Loucy (cell line): ENCODE data around the gene MYMK.

Source experiments
- H2AFZ ChIP-seq: fragments of 200-600 bp; sonication (generic); 2 replicates; pipeline ENCODE4 v1.6.0; 2016; ENCODE audit warnings: antibody characterized with exemption, mild to moderate bottlenecking, low read length, moderate library complexity
- H3F3A ChIP-seq: fragments of 200-600 bp; 2 replicates; pipeline ENCODE4 v1.6.0; 2016; ENCODE audit warnings: antibody characterized with exemption, low read depth, mild to moderate bottlenecking
- H3K27me3 ChIP-seq: fragments of 200-600 bp; sonication (generic); 2 replicates; pipeline ENCODE4 v1.6.1; 2014; ENCODE audit warnings: low read length, mild to moderate bottlenecking; ENCODE audit not compliant: insufficient read depth, poor library complexity, severe bottlenecking
- H3K36me3 ChIP-seq: fragments of 200-600 bp; sonication (generic); 2 replicates; pipeline ENCODE4 v1.6.1; 2016; ENCODE audit warnings: low read length; ENCODE audit not compliant: insufficient read depth
- H3K4me1 ChIP-seq: fragments of 200-600 bp; sonication (generic); 2 replicates; pipeline ENCODE4 v1.5.1; 2014; ENCODE audit warnings: low read length, mild to moderate bottlenecking; ENCODE audit not compliant: insufficient read depth, poor library complexity, severe bottlenecking
- H3K4me2 ChIP-seq: fragments of 200-600 bp; sonication (generic); 2 replicates; pipeline ENCODE4 v1.6.0; 2014; ENCODE audit warnings: antibody characterized with exemption, low read length, low read depth, mild to moderate bottlenecking; ENCODE audit not compliant: poor library complexity, severe bottlenecking
- H3K4me3 ChIP-seq: fragments of 200-600 bp; sonication (generic); 2 replicates; pipeline ENCODE4 v1.5.1; 2014; ENCODE audit warnings: low read length, mild to moderate bottlenecking, mixed read lengths; ENCODE audit not compliant: poor library complexity, severe bottlenecking
- H3K79me2 ChIP-seq: fragments of 200-600 bp; sonication (generic); 2 replicates; pipeline ENCODE4 v1.6.1; 2014; ENCODE audit warnings: low read length; ENCODE audit not compliant: insufficient read depth
- H3K9ac ChIP-seq: fragments of 200-600 bp; sonication (generic); 2 replicates; pipeline ENCODE4 v1.6.0; 2014; ENCODE audit warnings: mild to moderate bottlenecking, low read depth, low read length, moderate library complexity; ENCODE audit not compliant: poor library complexity, severe bottlenecking
- H3K9me2 ChIP-seq: fragments of 200-600 bp; sonication (generic); replicated peaks from 2 replicates; pipeline ENCODE4 v1.6.1; 2016; ENCODE audit warnings: low read depth, low read length, mixed read lengths
- H3K9me3 ChIP-seq: fragments of 200-600 bp; sonication (generic); 2 replicates; pipeline ENCODE4 v1.6.1; 2014; ENCODE audit warnings: mild to moderate bottlenecking, antibody characterized with exemption, low read length, low read depth; ENCODE audit not compliant: insufficient read depth
- H4K20me1 ChIP-seq: fragments of 200-600 bp; sonication (generic); 2 replicates; pipeline ENCODE4 v1.6.0; 2014; ENCODE audit warnings: antibody characterized with exemption, low read length, mild to moderate bottlenecking; ENCODE audit not compliant: insufficient read depth, poor library complexity, severe bottlenecking
- EZH2phosphoT487 ChIP-seq: fragments of 200-600 bp; IDR thresholded peaks from 2 replicates; pipeline ENCODE4 v1.6.1; 2018; ENCODE audit warnings: antibody characterized with exemption, mild to moderate bottlenecking, moderate library complexity, borderline replicate concordance
- TF ChIP-seq, protein P1 (sequence below): fragments of 200-600 bp; sonication (generic); conservative IDR thresholded peaks from 2 replicates; pipeline ENCODE4 v1.5.1; 2014; ENCODE audit warnings: mild to moderate bottlenecking, antibody characterized with exemption, low read length

The MYMK gene

DNA sequence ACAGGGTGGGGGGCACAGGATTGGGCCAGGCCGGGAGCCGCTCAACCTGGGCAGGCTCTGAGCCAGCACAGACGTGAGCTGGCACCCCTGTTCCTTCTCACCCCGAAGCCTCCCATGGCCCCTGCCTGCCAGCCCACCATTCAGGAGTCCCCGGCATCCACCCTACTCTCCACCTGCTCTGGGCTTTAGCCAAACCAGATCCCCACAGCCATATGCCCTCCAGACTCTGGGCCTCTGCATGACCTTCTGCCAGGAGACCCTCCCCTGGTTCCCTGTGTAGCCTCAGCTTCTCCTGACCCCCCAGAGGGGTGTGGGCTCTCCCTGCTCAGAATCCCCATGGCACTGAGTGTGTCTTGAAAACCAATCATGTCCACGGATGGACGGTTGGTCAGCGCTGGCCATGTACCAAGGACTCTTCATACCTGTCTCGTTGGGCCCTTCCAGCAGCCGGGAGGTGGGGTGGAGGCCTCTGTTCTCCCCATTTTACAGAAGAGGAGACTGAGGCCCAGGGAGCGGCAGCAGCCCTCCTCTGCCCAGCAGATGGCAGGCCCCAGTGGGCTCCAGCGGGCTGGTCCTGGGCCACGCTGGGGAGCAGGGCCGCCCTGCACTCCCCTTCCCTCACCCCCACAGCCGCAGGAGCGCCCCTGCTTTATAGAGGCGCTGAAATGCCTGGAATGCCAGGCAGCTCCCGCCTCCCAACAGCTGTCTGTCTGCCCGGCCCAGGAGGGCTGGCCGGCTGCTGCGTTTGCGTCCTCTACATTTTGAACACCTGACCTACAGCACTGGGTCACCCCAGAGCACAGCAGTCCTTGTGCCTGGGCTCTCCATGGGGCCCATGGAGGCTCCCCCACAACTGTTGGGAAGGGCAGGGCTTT, 3.5 kb upstream of the MYMK start:
- no peaks in the 10 kb centered on the region for H3K9me3 ChIP-seq
- H3K9me2 ChIP-seq: no peaks in the 10 kb centered on the region
- H3K9ac ChIP-seq: no peak overlapping the region
- no peaks in the 10 kb centered on the region for H3K79me2 ChIP-seq
- no peak for TF ChIP-seq EZH2phosphoT487
- TF ChIP-seq, protein P1, sequence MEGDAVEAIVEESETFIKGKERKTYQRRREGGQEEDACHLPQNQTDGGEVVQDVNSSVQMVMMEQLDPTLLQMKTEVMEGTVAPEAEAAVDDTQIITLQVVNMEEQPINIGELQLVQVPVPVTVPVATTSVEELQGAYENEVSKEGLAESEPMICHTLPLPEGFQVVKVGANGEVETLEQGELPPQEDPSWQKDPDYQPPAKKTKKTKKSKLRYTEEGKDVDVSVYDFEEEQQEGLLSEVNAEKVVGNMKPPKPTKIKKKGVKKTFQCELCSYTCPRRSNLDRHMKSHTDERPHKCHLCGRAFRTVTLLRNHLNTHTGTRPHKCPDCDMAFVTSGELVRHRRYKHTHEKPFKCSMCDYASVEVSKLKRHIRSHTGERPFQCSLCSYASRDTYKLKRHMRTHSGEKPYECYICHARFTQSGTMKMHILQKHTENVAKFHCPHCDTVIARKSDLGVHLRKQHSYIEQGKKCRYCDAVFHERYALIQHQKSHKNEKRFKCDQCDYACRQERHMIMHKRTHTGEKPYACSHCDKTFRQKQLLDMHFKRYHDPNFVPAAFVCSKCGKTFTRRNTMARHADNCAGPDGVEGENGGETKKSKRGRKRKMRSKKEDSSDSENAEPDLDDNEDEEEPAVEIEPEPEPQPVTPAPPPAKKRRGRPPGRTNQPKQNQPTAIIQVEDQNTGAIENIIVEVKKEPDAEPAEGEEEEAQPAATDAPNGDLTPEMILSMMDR: no peak
- no peaks in the 10 kb centered on the region for H3F3A ChIP-seq
- H3K4me3 ChIP-seq: no peak overlapping the region
- H2AFZ ChIP-seq: no peak overlapping the region
- H3K4me2 ChIP-seq: no peak overlapping the region
- H3K27me3 ChIP-seq: no peaks in the 10 kb centered on the region
- H3K4me1 ChIP-seq: peaks cover 32% of the 10 kb centered on the region
- no peaks in the 10 kb centered on the region for H3K36me3 ChIP-seq
- no peaks in the 10 kb centered on the region for H4K20me1 ChIP-seq

DNA sequence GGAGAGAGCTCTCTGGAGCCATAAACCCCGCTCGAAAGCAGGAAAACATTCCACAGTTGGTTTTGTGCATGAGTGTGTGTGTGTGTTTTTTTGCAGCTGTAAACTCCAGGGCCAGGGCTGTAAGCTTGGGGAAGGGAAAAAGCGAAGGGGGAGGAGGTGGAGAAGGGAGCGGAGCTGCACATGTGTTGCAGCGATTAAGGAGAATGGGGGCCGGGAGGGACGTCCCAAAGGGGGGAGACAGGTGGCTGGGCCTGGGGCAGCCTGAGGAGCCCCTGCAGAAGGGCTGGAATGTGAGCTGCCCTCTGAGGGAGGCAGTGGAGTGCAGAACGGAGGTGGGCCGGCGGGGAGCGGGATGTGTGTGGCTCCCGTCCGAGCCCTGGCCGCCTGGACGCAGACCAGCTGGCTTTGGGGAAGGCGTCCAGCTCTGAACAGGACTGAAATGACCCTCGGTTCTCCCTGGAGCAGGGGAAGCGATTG, 2.7 kb upstream of the MYMK start:
- Histone ChIP-seq H4K20me1 (no peaks in the 10 kb centered on the region), H3K36me3 (no peaks in the 10 kb centered on the region), H3K27me3 (no peaks in the 10 kb centered on the region), H3K79me2 (no peaks in the 10 kb centered on the region), H3K4me1 (peaks cover 34% of the 10 kb centered on the region), H3K4me2 (no peak overlapping the region), H3K9ac (peak overlapping the region; percentile 35), H3K9me2 (no peaks in the 10 kb centered on the region), H3K9me3 (no peaks in the 10 kb centered on the region), H2AFZ (no peak overlapping the region), H3K4me3 (no peak overlapping the region), H3F3A (no peaks in the 10 kb centered on the region)
- TF ChIP-seq, protein P1: no peak
- TF ChIP-seq EZH2phosphoT487: no peak

DNA sequence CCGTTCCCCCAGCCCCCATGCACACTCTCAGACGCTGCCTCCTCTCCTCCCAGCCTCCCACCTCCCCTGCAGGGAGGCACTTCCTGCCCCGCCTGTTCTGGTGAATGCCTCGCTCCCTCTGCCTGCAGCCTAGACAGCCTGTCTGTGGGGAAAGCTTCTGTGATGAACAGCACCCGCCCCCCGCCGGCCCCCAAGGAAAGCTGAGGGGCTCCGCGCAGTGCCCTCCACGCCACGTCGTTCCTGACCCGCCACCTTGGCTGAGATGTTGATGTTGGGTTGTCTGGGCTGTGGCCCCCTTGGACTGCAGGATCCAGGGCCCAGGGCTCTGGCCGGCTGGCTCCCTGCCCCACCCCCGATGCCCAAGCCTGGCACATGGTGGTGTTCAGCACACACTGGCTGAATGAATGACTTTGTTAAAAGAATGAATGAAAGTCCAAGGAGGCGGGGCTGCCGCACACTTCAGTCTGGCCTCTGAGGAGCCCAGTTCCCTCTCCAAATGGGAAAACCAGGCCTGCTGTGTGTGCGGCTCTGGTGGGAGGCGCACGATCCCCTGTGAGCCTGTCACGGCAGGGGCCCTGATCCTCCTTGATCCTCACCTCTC, 2.1 kb upstream of the MYMK start:
- Histone ChIP-seq H3K9ac (peak overlapping the region; percentile 35), H3K36me3 (no peaks in the 10 kb centered on the region), H3K79me2 (no peaks in the 10 kb centered on the region), H3K4me3 (no peak overlapping the region), H3K27me3 (no peaks in the 10 kb centered on the region), H3K9me3 (no peaks in the 10 kb centered on the region), H4K20me1 (no peaks in the 10 kb centered on the region), H2AFZ (0 out of 2 replicates have a peak overlapping the region, but pooled peaks have one; percentile 34), H3K9me2 (no peaks in the 10 kb centered on the region), H3K4me1 (peaks cover 41% of the 10 kb centered on the region), H3F3A (no peaks in the 10 kb centered on the region), H3K4me2 (peak overlapping the region; percentile 39)
- TF ChIP-seq EZH2phosphoT487: no peak
- TF ChIP-seq, protein P1: no peak
